B cell (primary cell): ENCODE results near the gene UBXN10.

Experiments
- EZH2 ChIP-seq: IDR thresholded peaks from 2 replicates; pipeline ENCODE4 v1.6.1; 2012; ENCODE audit warnings: borderline replicate concordance, low read depth, mild to moderate bottlenecking, moderate library complexity, low read length; ENCODE audit not compliant: insufficient read depth, poor library complexity, severe bottlenecking
- TF ChIP-seq, protein P1 (sequence below): fragments of 200-600 bp; IDR thresholded peaks from one replicate; pipeline ENCODE4 v1.8.0; 2022; ENCODE audit warnings: antibody characterized with exemption, mild to moderate bottlenecking

DNA sequence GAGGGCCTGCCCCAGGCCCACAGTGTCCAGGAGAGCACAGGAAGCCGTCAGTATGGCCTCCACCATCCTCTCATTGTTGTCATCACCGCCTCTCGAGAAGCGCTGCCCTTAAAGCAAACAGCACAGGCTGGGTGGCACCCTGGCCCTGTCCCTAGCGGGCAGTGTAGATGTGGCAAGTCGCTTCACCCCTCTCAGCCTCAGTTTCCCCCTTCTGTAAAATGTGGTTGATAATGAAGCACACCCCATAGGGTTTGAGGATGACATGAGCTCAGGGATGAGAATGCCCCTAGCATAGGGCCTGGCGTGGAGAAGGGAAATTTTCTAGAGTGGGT, 33.3 kb upstream of the UBXN10 start:
- TF ChIP-seq, protein P1, sequence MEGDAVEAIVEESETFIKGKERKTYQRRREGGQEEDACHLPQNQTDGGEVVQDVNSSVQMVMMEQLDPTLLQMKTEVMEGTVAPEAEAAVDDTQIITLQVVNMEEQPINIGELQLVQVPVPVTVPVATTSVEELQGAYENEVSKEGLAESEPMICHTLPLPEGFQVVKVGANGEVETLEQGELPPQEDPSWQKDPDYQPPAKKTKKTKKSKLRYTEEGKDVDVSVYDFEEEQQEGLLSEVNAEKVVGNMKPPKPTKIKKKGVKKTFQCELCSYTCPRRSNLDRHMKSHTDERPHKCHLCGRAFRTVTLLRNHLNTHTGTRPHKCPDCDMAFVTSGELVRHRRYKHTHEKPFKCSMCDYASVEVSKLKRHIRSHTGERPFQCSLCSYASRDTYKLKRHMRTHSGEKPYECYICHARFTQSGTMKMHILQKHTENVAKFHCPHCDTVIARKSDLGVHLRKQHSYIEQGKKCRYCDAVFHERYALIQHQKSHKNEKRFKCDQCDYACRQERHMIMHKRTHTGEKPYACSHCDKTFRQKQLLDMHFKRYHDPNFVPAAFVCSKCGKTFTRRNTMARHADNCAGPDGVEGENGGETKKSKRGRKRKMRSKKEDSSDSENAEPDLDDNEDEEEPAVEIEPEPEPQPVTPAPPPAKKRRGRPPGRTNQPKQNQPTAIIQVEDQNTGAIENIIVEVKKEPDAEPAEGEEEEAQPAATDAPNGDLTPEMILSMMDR = peak; percentile 63
- TF ChIP-seq EZH2 = no peak
